K562 (cell line): ENCODE data around the gene ANKLE1. TPM values are rescaled to one million over a fixed set of nuclear protein-coding genes. Genes with fewer than 3 reads are reported as not detected.
A peak's percentile ranks its signal among the peaks of the same experiment; 100 is the strongest.

Experiments
- ARHGAP35 ChIP-seq: fragments of 450-650 bp; IDR thresholded peaks from 2 replicates; pipeline ENCODE4 v1.6.1; 2018; ENCODE audit not compliant: partially characterized antibody
- ERF ChIP-seq: fragments of 450-650 bp; formaldehyde crosslinking; IDR thresholded peaks from 2 replicates; pipeline ENCODE4 v1.4.0; 2020; ENCODE audit warnings: mild to moderate bottlenecking, mixed read lengths
- KLF16 ChIP-seq: IDR thresholded peaks from 2 replicates; pipeline ENCODE4 v1.6.1; 2016; ENCODE audit warnings: antibody characterized with exemption
- MYNN ChIP-seq, 2 experiments: sonication (generic); formaldehyde crosslinking in 1 of 2; IDR thresholded peaks; 2 replicates each; pipeline versions ENCODE4 v1.5.0 to v1.6.1; 2016 to 2020; ENCODE audit warnings: antibody characterized with exemption in 1 of 2, missing genetic modification reagents in 1 of 2
- NEUROD1 ChIP-seq: fragments of 150-350 bp; IDR thresholded peaks from 2 replicates; pipeline ENCODE4 v1.6.1; 2014; ENCODE audit warnings: borderline replicate concordance, low read length, low read depth; ENCODE audit not compliant: partially characterized antibody
- NR2C1 ChIP-seq, 2 experiments: fragments of 450-650 bp; IDR thresholded peaks; 2 replicates each; pipeline ENCODE4 v1.6.1; 2017; ENCODE audit warnings: mild to moderate bottlenecking in 2 of 2, antibody characterized with exemption in 1 of 2, inconsistent platforms in 1 of 2, missing compliant biosample characterization in 1 of 2, missing genetic modification characterization in 1 of 2
- SMAD4 ChIP-seq: fragments of 250-450 bp; sonication (Bioruptor Pico); conservative IDR thresholded peaks from 2 replicates; pipeline ENCODE4 v1.8.0; 2021; ENCODE audit warnings: inconsistent platforms, mild to moderate bottlenecking, moderate library complexity
- polyA plus RNA-seq, 8 experiments: library from polyadenylated mRNA; depleted of rRNA in 4 of 8; stranded (reverse) in 5 of 8; unstranded in 3 of 8; fragments of >200 nt; fragmentation: Nextera tagmentation in 2 of 8; fragmentation: Illumina TruSeq in 1 of 8; extraction: Ambion mirVana in 2 of 8; extraction: Trizol in 1 of 8; gene quantifications; 2 replicates each; pipeline versions ENCODE4 v1.2.1 to v1.2.3, GENCODE V29; 2011 to 2014; ENCODE audit warnings: inconsistent platforms in 1 of 8, missing spikeins in 1 of 8
- total RNA-seq, 7 experiments: library from RNA; depleted of rRNA in 6 of 7; stranded (reverse); fragments of >200 nt in 6 of 7; fragmentation: Illumina TruSeq in 2 of 7; extraction: Trizol in 2 of 7; gene quantifications; 2 replicates each; pipeline versions ENCODE4 v1.2.1 to v1.2.3, GENCODE V29; 2011 to 2021; ENCODE audit warnings: low replicate concordance in 1 of 7
- TF ChIP-seq, protein P1 (sequence below), 2 experiments: fragments of 450-650 bp in 1 of 2; sonication (generic) in 1 of 2; formaldehyde crosslinking in 1 of 2; IDR thresholded peaks; 2 replicates each; pipeline versions ENCODE4 v1.7.1 to v1.9.0; 2016 to 2022; ENCODE audit warnings: inconsistent platforms in 1 of 2, mild to moderate bottlenecking in 1 of 2, missing genetic modification reagents in 1 of 2
- TF ChIP-seq, protein P2 (sequence below): fragments of 450-650 bp; IDR thresholded peaks from 2 replicates; pipeline ENCODE4 v1.6.1; 2016; ENCODE audit warnings: missing biosample characterization, missing genetic modification characterization
- TF ChIP-seq, protein P3 (sequence below): sonication (generic); formaldehyde crosslinking; IDR thresholded peaks from 2 replicates; pipeline ENCODE4 v1.8.1; 2023; ENCODE audit warnings: mild to moderate bottlenecking, missing genetic modification reagents

Gene ANKLE1
- total and polyA plus RNA-seq, 9 of the 15 experiments (the other 6 are each of a cell fraction or from before 2014, with no cell fraction given) = 0.63 to 9.2 (median 2.9) TPM

DNA sequence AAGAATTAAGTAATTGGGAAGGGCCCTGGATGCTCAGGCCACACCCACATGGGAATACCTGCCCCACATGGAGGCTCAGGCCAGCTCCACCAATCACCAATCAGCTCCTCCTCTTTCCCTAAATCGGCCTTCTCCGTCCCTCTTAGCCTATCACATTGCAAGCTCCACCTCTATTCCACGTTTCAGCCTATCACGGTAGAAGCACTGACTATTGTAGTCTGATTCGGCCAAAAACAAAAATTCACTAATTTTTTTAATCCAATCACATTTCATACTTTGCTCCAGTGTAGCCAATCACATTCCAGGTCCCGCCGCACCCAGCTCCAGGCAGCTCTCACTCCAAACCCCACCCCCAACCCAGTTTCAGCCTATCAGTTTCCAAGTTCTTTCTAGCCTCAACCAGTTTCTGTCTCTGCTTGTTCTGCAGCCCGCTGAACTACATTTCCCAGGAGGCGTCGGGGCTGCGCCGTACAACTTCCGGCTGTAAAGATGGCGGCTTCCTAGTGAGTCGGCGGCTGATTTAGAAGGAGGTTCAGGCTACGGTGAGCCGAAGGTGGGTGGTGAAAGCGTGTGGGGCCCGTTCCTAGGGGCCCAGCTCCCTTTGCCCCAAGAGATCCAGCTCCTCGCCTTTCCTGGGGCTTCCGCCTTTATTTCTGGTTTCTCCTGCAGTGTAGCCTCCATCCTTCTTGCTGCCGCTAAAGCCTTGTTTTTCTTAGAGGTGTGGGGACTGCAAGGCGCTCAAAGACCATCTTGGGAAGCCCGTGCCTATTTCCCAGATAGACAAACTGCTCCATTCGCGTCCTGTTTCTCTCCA is 14.5 kb upstream of the ANKLE1 start, which contains the start of gene BABAM1 (continued):
- TF ChIP-seq, protein P1, sequence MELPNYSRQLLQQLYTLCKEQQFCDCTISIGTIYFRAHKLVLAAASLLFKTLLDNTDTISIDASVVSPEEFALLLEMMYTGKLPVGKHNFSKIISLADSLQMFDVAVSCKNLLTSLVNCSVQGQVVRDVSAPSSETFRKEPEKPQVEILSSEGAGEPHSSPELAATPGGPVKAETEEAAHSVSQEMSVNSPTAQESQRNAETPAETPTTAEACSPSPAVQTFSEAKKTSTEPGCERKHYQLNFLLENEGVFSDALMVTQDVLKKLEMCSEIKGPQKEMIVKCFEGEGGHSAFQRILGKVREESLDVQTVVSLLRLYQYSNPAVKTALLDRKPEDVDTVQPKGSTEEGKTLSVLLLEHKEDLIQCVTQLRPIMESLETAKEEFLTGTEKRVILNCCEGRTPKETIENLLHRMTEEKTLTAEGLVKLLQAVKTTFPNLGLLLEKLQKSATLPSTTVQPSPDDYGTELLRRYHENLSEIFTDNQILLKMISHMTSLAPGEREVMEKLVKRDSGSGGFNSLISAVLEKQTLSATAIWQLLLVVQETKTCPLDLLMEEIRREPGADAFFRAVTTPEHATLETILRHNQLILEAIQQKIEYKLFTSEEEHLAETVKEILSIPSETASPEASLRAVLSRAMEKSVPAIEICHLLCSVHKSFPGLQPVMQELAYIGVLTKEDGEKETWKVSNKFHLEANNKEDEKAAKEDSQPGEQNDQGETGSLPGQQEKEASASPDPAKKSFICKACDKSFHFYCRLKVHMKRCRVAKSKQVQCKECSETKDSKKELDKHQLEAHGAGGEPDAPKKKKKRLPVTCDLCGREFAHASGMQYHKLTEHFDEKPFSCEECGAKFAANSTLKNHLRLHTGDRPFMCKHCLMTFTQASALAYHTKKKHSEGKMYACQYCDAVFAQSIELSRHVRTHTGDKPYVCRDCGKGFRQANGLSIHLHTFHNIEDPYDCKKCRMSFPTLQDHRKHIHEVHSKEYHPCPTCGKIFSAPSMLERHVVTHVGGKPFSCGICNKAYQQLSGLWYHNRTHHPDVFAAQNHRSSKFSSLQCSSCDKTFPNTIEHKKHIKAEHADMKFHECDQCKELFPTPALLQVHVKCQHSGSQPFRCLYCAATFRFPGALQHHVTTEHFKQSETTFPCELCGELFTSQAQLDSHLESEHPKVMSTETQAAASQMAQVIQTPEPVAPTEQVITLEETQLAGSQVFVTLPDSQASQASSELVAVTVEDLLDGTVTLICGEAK (IDR thresholded peaks at IDR 0.05) = peak; percentile 95
- TF ChIP-seq, protein P1 (CRISPR knock-in tag; IDR thresholded peaks at IDR 0.05) = no peak
- TF ChIP-seq ERF (CRISPR knock-in tag) (0 out of 2 replicates have a peak, but pooled peaks have one; percentile 78), MYNN (IDR thresholded peaks at IDR 0.05) (no peak), MYNN (CRISPR knock-in tag; IDR thresholded peaks at IDR 0.05) (no peak), NR2C1 (IDR thresholded peaks at IDR 0.05) (no peak), NR2C1 (tag; IDR thresholded peaks at IDR 0.05) (peak; percentile 73), NEUROD1 (peak; percentile 97), SMAD4 (CRISPR knock-in tag) (peak; percentile 73), KLF16 (peak; percentile 57; the same call in 1 of the 2 replicates), ARHGAP35 (no peak)
- TF ChIP-seq, protein P2, sequence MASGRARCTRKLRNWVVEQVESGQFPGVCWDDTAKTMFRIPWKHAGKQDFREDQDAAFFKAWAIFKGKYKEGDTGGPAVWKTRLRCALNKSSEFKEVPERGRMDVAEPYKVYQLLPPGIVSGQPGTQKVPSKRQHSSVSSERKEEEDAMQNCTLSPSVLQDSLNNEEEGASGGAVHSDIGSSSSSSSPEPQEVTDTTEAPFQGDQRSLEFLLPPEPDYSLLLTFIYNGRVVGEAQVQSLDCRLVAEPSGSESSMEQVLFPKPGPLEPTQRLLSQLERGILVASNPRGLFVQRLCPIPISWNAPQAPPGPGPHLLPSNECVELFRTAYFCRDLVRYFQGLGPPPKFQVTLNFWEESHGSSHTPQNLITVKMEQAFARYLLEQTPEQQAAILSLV (tag) = no peak
- TF ChIP-seq, protein P3, sequence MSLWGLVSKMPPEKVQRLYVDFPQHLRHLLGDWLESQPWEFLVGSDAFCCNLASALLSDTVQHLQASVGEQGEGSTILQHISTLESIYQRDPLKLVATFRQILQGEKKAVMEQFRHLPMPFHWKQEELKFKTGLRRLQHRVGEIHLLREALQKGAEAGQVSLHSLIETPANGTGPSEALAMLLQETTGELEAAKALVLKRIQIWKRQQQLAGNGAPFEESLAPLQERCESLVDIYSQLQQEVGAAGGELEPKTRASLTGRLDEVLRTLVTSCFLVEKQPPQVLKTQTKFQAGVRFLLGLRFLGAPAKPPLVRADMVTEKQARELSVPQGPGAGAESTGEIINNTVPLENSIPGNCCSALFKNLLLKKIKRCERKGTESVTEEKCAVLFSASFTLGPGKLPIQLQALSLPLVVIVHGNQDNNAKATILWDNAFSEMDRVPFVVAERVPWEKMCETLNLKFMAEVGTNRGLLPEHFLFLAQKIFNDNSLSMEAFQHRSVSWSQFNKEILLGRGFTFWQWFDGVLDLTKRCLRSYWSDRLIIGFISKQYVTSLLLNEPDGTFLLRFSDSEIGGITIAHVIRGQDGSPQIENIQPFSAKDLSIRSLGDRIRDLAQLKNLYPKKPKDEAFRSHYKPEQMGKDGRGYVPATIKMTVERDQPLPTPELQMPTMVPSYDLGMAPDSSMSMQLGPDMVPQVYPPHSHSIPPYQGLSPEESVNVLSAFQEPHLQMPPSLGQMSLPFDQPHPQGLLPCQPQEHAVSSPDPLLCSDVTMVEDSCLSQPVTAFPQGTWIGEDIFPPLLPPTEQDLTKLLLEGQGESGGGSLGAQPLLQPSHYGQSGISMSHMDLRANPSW (CRISPR knock-in tag) = no peak
